ENCODE measurements around the gene HOXB1.

HOXB1 gene

DNA sequence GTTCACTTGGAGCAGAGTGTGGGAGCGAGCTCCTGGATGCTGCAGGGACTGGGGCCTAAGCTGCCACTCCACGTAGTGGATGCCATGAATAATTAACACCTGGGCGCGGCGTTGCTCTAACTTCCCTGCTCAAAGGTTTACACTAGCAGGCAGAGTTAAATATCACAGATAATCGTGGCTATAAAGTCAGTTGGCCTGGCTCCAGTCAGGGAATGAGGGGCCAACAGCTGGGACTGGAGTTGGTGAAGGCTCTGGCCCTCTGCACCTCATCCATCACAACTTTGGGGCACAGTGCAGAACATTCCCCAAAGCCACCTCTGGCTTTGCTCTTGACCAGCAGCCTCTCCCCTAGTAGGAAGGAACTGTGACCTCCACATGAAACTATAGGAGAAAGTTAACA is 36.4 kb upstream of the HOXB1 start:
- DNase-seq = no peak

DNA sequence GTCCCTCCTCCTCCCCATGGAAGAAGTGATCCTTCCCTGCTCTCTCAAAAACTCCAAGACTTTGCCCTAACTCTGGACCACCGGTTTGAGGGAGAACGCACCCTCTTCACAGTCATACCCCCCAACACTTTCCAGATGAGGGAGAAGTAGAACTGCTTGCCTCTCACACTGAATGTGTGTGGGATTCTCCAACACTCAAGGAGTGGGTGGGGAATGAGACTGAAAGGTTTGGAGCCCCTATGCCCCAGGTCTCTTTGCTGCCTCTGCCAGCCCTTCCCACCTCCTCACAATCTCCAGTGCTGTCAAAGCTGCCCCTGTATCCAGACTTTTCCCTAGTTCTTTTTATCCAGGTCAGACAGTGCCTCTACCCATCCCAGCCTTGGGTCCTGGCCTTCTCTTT is 35.9 kb upstream of the HOXB1 start:
- DNase-seq = no peak

DNA sequence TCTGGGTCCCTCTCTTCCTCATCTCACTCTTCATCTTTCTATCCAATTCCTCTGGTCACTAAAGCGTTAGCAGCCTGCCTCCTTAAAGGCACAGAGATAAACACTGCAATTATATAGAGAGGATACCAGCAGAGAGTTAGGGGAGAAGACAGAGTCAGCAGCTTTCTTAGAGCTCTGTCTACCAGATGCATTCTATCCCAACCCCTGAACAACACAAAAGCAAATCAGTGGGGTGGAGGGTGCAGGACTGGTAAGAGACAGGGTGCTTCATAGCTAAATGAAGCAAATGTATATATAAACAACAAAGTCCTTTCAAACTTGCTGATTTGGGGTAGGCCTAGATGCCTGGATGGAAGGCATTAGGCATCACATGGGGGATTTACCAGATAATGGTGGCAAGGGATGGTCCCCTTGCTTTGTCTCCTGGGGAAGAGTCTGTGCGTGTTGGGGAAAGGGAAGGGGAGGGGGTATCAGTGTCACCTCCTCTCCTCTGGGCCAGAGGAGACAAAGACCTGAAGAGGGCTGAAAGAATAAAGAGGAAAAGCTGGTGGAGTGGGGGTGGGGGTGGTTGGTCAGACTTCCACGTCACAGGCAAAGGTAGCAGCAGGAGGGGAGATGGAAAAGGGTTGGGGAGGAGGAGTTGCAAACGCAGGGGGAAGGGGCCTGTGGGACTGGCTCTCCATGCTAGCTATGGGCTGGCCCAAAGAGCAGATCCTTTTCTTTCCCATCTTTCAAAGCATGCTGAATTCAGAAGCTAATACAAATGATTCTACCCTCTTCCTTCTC is 35.3 kb upstream of the HOXB1 start:
- no peak for DNase-seq

DNA sequence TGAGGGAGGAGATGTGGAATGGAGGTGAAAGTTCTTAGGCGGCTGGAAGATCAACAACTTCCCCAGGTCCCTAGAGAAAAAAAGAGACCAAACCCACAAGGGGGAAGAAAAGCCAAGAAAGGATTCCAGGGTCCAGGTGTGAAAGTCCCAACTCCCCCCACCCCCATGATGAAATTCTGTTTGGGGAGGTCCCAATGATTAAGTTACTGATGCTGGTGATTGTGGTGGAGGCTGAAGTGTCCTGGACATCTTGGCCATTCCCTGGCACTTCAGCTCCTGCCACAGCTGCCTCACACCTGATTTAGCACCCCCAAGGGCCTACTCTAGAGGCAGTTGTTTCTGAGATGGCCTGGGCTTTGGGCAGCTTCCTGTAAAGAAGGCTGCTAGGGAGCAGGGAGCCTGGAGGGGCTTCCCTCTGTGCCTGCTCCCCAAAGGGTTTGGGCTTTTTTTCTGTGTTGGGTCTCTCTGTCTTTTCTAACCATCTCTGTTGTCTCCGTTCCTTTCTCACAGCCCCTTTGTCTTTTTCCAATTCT is 34.3 kb upstream of the HOXB1 start:
- no peak for DNase-seq

DNA sequence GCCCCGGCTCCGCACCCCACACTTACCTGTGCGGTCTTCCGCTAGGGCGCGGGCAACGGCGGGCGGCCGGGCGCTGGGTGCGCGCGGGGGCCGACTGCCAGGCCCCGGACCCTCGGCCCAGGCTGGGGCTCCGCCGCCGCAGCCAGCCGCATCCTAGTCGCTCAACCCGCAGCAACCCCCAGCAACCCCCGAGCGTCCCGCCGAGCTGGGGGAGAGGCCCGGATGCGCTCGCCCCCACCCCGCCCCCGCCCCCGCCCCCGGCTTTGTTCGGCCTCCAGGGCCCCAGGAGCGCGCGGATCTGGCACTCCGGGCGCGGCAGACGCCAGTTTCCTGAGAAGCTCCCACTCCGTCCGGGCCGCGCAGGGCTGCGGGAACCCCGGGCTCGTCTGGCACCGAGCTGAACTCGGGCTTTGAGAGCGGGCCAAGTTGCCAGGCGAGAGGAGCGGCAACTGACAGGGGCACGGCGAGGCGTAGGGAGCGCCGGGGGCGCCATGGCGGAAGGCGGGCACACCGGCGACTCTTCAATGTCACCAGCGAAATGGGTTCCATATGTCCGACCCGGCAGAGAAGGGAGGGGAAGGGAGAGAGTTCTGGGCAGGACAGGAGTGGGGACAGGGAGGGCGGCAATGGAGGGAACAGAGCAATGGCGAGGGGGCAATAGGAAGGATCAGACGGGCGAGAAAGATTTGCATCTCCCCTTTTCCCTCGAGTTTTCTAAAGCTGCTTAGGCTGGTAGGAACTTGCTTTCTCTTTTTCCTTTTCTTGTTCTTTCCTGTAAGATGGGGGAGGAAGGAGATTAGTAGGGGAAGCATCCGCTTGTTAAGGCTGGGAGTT is 33.6 kb upstream of the HOXB1 start:
- DNase-seq = no peak

DNA sequence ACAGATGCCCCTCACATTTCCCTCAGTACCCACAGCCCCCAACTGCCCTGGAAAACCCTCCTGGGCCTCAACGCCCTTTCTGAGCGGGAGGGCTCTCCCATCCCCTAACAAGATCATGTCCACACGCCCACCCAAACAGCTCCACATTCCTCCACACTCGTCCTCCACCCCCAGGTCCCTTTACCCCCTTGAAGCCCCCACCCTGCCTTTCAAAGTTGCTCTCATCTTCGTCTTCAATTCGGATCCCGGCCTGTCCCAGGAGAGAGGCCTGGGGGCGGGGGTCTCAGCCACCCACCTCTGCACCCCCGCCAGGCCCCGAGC is 33.0 kb upstream of the HOXB1 start:
- no peak for DNase-seq

DNA sequence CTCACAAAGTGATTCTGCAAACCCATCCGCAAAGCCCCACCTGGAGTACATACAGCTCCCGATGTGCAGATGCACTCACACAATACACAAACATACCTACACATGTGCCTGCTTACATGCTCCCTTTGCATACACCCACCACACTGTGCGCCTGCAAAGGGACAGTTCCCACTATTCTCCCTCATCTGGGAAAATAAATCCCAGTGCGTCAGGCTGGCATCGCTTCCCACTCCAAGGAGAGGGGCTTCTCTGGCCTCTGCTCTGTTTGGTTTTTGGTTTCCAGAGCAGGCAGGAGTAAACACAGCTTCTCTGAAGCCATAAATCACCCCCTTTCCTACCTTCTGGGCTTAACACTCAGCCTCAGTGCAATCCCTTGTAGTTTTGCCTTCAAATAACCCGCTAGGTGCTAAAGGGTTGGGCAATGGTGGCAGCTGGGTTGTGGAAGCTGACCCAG is 32.6 kb upstream of the HOXB1 start:
- DNase-seq = no peak

DNA sequence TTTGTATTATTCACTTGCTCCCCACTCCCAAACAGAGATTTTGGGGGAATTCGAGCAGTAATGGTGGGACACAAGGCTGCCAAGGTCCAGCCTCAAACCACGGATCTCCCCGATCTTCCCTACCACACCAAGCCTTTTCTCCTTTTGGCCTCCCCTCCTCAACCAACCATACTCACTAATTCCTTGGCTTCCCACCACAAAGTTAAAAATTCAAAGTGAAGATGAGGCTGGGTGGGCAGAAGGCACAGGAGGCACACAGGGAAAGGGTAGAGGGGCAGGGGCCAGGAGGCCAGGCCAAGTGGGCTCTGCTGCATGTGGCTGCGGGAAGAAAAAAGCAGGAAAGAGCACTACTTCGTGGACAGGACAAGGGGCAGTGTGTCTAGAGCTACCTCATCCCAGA is 32.1 kb upstream of the HOXB1 start:
- no peak for DNase-seq

DNA sequence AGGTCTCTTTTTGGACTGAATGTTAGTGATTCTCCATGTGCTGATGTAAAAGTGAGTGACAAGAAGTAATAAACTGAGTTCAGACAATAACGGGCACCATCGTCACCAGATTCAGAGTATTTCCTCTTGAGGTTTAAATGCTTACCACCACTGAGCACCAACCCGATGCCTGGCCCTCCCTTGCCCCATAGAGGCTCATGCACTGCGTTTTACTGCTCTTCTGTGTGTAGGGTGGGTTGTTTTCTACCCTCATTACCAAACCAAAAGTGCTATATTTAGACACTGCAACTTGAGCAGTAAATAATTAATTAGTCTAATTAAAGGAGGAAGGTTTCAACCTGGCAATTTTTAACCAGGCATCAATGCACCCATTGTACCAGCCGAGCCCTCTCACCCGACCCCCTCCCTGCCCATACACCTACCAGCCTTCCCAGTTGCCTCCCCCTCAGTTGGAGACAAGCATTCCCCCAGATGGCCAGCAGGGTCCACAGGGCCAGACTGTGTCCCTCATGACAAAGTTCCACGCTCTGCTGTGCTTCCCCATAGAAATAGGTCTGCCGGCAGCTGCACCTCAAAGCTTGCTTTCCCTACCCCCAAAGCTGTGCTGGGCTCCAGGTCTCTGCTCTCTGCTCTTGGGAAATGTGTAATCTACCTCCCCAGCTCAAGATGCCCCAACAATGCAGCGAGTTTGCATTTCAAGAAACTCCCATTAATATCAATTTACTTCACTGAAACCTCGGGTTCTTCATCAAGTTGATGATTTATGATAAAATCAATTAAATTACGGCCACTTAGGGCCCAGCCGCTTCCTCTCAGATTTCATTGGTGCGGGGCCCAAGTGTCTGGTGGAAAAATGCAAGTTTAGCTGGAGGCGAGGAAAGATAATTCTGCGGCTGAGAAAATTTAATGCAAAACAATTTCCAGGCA is 31.3 kb upstream of the HOXB1 start:
- no peak for DNase-seq

DNA sequence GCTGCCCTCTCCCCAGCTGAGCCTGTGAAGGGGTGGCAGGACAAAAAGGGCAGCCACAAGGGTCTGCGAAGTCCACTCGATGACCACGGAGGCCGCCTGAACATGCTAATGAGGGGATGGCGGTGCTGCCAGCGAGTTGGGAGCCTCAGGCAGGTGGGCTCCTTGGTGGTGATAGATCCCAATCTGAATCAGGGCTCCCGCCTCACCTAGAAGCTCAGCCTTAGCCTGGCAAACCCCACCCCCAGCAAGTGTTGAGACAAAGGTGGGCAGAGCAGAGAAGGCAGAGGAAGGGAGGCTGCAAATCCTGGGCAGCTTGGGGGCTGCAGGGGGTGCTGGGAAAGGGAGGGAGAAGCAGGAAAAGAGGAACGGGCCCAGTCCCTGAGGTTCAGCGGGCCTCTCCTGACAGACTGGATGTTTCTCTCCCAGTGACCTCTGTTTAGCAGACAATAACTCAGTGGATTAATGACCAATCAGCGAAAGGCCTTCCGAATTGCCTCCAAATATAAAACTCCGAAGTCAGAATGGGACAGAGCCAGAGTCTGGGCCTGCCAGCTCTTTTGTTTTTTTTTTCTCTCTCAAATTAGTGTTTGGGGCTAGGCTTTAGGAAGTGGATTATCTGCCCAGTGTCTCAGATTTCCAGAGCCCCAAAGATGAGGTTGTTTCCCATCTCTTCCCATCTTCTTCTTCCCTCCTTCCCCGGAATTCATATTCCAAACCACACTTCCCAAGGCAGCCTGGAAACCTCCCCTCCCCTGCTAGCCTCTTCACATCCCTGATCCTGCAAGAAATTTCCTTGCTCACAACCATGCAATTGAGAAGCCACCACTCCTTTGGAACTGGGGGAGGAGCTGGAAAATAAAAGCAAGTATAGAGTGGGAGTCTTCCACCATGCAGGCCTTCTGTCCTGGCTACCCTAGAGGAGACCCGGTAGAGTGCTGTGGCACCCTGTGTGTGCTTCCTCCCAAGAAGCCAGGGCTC is 29.3 kb upstream of the HOXB1 start:
- no peak for DNase-seq

DNA sequence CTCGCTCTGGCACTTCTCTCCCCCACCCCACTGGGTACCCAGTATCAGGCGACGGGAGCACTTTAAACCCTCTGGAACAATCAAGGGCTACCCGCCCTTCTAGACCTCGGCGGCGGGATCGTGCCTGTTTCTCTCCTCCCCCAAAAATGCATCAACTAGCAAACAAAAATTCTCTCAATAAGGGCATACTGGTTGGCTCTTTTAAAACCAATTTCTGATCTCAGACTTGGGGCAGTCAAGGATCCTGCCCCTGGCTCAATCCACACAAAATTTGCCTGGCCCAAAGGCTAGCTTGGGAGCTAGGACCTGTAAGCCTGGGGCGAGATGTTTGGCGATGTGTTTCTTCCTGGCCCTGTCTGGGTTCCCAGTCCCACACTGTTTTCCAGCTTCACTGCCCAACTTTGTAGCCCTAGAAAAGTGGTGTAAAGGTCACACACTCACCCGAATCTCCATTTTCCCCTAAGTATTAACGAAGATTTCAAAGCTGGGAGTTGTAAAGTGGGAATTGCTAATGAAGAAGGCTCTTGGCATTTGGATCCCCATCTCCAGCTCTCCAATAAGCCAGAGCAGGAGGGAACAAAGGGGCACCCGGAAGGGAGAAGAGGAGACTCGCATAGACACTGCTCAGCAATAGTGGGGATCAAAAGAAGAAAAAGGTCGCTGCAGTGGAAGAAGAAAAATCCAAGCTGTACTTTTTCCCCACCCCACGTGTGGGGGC is 28.5 kb upstream of the HOXB1 start:
- no peak for DNase-seq

DNA sequence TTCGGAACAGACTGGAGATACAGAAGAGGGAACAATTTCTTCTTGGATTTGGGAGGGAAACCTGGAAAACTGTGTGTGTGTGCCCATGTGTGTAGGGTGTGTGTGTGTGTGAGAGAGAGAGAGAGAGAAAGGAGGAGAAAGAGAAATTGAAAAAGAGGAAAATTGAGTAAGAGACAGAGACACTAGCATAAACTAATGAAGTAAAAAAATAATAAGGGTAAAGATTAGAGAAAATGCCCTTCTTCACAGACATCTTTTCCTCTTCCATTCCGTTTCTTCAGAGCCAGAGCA is 28.0 kb upstream of the HOXB1 start:
- DNase-seq = no peak

DNA sequence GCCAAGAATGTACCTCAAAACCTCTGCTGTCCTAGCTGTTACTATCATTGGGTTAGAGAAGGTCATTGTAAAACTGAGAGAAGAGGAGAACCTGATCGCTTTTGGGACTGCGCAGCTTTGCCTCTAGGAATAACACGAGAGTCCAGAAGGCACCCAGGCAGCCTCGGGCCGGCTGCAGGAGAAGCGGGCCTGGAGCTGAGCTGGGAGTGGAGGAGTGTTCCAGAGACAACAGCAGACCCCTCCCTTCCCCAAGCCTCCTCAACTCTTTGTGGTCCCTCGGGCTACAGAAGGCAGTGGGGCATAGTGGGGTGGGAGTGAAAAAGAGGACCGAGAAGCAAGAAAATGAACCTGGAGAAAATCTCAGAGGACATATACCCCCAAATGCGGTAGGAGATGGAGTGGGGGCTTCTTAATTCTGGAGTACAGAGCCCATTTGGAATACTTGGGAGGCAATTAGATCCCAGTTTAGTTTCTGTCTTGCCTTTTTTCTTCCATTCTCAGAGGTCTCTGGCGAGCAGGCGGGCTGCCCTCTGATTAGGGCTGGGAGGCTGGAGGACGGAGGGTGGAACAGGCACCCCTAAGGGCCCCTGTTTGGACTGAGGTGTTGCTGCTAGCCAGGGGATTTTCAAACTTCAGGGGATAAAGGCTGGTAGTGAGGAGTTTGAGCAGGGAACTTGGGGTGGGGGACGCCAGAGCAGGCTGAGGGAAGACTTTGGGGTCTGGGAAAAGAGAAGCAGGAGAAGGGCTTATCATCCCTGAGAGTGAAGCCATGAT is 27.4 kb upstream of the HOXB1 start:
- DNase-seq = no peak

DNA sequence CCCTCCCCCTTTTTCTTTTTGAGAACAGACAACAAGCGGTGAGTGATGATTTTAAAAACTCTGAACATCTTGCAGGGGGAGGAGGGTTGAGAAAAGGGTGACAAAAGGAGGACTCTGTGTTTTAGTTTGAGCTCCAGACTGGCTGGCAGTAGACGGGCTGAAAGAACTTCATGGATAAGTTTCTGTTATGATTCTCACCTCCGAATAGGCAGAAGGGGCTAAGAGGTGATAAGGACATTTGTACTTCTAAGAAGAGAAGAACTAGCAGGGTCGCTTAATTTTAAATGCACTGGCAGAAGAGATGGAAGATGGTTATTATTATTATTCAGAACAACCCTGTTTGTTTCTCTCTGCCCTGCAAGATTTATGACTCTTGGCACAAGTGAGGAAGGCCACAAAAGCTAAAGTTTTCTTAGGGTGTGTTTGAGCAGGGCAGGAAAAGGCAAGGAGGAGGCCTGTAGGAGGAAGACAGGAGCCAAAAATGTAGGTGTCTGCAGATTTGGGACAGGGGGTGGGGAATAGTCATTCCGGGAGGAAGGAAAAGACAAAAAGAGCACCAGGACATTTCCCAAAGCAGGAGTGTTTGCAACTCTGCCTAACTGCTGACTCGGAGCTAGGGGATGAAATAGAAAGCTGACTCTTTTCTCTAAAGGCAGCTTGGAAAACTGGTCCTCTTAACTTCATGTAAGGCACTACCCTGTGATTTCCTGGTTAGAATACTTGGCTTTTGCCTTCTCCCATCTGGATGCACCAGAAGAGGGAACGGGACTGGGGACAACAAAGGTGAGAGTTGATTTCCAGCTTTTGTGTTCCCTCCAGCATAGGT is 26.0 kb upstream of the HOXB1 start:
- DNase-seq = no peak

DNA sequence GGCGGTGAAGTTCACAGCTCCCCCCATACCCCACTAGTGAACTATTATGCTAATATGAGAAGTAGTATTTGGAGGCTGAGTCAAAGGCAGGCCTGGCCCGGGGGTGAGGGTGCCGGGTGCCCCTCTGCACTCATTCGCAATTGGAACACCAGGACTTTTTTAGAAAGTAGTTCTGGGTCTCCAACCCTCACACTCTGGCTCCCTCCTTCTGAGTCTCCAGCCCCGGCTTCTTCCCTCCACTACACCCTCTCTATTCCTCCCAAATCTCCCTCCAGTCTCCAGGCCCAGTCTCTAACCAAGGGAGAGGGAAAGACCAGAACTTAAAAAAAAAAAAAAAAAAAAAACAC is 25.4 kb upstream of the HOXB1 start:
- DNase-seq = no peak

DNA sequence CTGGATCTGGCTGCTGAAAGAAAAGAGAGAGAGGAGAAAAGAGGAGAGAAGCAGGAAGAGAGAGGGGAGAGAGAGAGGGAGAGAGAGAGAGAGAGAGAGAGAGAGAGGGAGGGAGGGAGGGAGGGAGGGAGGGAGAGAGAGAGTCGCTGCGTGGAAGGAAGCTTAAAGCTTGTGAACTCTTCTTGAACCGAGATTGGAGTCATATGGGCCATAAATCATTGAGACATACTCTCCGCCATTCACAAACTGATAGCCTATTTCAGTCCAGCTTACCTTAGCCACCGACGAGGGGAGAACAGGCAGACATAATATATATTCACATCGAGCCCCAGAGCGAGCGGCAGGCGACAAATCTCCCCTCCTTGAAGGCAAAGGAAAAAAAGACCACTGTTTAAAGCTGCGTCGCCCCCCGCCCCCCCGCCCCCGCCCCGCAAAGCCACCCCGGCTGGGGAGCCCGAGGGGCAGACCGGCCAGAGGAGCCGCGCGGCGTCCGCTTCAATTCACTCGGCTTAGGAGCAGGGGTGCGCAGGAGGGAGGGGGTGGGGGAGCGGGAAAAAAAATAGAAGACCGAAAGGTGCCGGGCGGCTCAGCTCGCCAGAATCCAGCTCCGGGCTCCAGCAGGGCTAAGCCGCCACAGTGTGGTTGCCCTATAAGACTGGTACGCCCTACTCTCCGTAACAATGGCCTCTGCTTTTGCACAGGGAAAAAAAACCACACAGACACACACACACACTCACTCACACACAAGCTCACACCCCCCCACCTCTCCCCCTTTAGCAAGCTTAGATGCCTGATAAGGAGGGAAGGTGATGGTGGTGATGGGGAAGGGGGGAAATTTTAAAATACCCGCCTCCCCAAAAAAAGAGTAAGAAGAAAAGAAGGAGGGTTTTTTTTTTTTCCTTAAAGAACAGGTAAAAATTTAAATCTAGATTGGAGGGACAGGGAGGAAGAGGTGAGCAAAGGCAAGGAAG is 24.7 kb upstream of the HOXB1 start:
- peak; percentile 94 for DNase-seq

DNA sequence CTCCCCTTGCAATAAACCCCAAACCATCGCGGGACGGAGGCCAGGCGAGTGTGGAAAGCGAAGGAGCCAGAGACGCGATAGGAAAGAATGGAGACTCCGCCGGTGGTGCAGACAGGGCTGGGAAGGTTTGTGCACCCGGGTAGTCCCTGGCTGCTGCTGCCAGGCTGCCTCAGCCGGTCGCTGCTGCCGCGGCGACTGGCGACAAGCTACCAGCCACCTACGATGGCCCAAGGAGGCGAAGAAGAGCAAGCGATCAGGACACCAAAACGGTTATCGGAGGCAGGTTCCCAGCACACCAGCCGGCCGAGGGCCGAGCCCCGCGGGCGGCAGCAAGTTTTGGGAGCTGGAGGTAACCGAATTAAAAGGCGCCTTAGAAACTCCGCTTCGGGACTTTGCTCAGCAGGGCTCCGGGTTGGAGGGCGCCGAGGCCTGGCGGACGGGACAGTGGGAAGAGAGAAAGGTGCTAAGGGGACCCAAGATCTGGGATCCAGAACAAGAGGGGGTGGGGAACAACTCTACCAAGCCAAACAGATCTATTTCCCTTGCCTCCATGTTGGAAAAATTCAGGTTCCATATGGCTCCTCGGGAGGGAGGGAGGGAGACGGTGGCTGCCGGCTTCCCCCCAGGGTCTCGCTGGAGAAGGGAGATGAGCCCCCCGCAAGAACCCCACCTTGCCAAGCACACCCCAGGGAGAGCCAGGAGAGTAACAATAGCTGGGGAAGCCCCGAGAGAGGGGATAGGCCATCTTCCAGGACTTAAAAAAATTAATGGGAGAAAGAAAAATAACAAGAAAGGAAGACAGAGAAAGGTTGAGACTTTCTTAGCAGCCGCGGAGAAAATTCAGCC is 23.8 kb upstream of the HOXB1 start:
- peak; percentile 26 for DNase-seq

DNA sequence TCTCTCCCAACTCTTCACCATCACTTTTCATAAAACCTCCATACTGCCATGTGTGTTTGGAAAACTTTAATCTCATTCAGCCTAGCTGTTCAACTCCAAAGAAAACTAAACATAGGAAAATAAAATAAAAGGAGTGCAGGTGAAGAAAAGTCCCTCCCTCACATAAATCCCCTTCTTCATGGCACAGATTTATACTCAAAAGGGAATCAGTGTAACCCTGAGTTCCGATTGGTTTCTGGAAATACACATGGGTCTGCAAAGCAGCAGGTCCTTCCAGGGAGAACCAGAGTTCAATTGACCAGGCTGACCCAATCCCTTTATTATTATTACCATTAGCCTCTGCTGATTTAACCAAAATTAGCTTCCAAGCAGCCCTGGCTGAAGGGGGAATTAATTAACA is 23.0 kb upstream of the HOXB1 start:
- no peak for DNase-seq
